Subcutaneous abdominal adipose tissue (tissue), 5 donors: Measurements from ENCODE around the gene ZNF669.
"Not testable (repeated sequence)": the region's sequence is repeated elsewhere in the genome, so short reads cannot be mapped to it uniquely, and the experiment has no call there.

Experiments
- H3K27ac ChIP-seq: one replicate; pipeline ENCODE4 v1.7.0; 2013; ENCODE audit warnings: low read depth, mild to moderate bottlenecking, inconsistent platforms, low read length, moderate library complexity
- H3K27me3 ChIP-seq, 5 donors: one replicate each; pipeline ENCODE4 v1.7.0; 2013; ENCODE audit warnings: low read length in 5 of 5, inconsistent platforms in 1 of 5; ENCODE audit not compliant: control insufficient read depth in 5 of 5, insufficient read depth in 4 of 5
- H3K36me3 ChIP-seq, 5 donors: one replicate each; pipeline ENCODE4 v1.7.0; 2013; ENCODE audit warnings: low read length in 5 of 5; ENCODE audit not compliant: control insufficient read depth in 5 of 5, insufficient read depth in 5 of 5
- H3K4me1 ChIP-seq, 5 donors: one replicate each; pipeline ENCODE4 v1.7.0; 2013; ENCODE audit warnings: low read length in 5 of 5, mild to moderate bottlenecking in 3 of 5, moderate library complexity in 1 of 5; ENCODE audit not compliant: control insufficient read depth in 5 of 5, insufficient read depth in 5 of 5
- H3K4me3 ChIP-seq, 5 donors: one replicate each; pipeline ENCODE4 v1.7.0; 2013; ENCODE audit warnings: low read length in 5 of 5, low read depth in 1 of 5
- H3K9ac ChIP-seq, 5 donors: one replicate each; pipeline ENCODE4 v1.7.0; 2013; ENCODE audit warnings: low read length in 5 of 5, mild to moderate bottlenecking in 4 of 5, moderate library complexity in 3 of 5
- H3K9me3 ChIP-seq, 5 donors: one replicate each; pipeline ENCODE4 v1.7.0; 2013; ENCODE audit warnings: low read length in 5 of 5; ENCODE audit not compliant: control insufficient read depth in 5 of 5
- donor health status: healthy.
- donor health status: healthy.
- donor health status: healthy.
- donor health status: healthy.
- donor health status: healthy.

The ZNF669 gene

GRCh38 chr1:247103859-247104591 lies at the start of gene ZNF669:
TSS of gene ZNF669 (minus strand) at chr1:247104356. CDS start at chr1:247104199, 157 bp downstream.
- Histone ChIP-seq H3K4me1 (peaks cover 0 to 22% (median 20%) of the 10 kb centered on the region in 5 donors), H3K9ac (peak within 1 kb of the TSS; percentile 56 to 95 (median 88)), H3K4me3 (peak within 1 kb of the TSS; percentile 83 to 98 (median 97)), H3K27ac (peak within 1 kb of the TSS; percentile 74), H3K9me3 (peaks cover 5 to 24% (median 15%) of the 10 kb centered on the region in 5 donors), H3K27me3 (no peaks in the 10 kb centered on the region), H3K36me3 (peaks cover 18 to 20% (median 20%) of the 10 kb centered on the region in 5 donors)

- Histone ChIP-seq H3K27me3 (no peaks in the 10 kb centered on the region), H3K9me3 (peaks cover 16 to 70% (median 51%) of the 10 kb centered on the region in 5 donors), H3K4me1 (no peaks in the 10 kb centered on the region), H3K27ac (no peak overlapping the region), H3K4me3 (peak overlapping the region in 3 of 5 donors; percentile 1 to 37 (median 22)), H3K36me3 (peaks cover 0 to 19% (median 6%) of the 10 kb centered on the region in 5 donors), H3K9ac (no peak overlapping the region)
Observed at GRCh38 chr1:247147781-247148180, 43.6 kb upstream of the ZNF669 start.

GRCh38 chr1:247147120-247147519 lies 43.0 kb upstream of the ZNF669 start:
- H3K9me3 ChIP-seq: peaks cover 16 to 66% (median 48%) of the 10 kb centered on the region in 5 donors
- not testable (repeated sequence) for H3K27me3 ChIP-seq, H3K9ac ChIP-seq, H3K27ac ChIP-seq, H3K4me1 ChIP-seq
- H3K4me3 ChIP-seq: peak overlapping the region in 2 of 5 donors; percentile 22 to 37
- peaks cover 0 to 15% (median 5%) of the 10 kb centered on the region in 5 donors for H3K36me3 ChIP-seq

GRCh38 chr1:247146671-247147070 lies 42.5 kb upstream of the ZNF669 start:
- Histone ChIP-seq H3K27ac (no peak overlapping the region), H3K9me3 (peaks cover 16 to 70% (median 52%) of the 10 kb centered on the region in 5 donors), H3K36me3 (peaks cover 0 to 15% (median 8%) of the 10 kb centered on the region in 5 donors), H3K9ac (no peak overlapping the region), H3K4me1 (no peaks in the 10 kb centered on the region), H3K4me3 (peak overlapping the region in 1 of 5 donors; percentile 7), H3K27me3 (no peaks in the 10 kb centered on the region)

- Histone ChIP-seq H3K4me3 (no peak overlapping the region), H3K9me3 (peaks cover 20 to 80% (median 62%) of the 10 kb centered on the region in 5 donors)
Observed at GRCh38 chr1:247145279-247145678, 41.1 kb upstream of the ZNF669 start.

GRCh38 chr1:247139557-247139956 lies 35.4 kb upstream of the ZNF669 start:
- Histone ChIP-seq H3K4me3 (peak overlapping the region in 1 of 5 donors; percentile 7), H3K9me3 (peaks cover 15 to 84% (median 74%) of the 10 kb centered on the region in 5 donors)
- H3K36me3 ChIP-seq, H3K27me3 ChIP-seq, H3K9ac ChIP-seq, H3K27ac ChIP-seq, H3K4me1 ChIP-seq: not testable (repeated sequence)

More at GRCh38 chr1:247145279-247145678, 41.1 kb upstream of the ZNF669 start:
- H3K4me1 ChIP-seq: no peaks in the 10 kb centered on the region
- no peak overlapping the region for H3K9ac ChIP-seq
- no peak overlapping the region for H3K27ac ChIP-seq
- peaks cover 0 to 15% (median 9%) of the 10 kb centered on the region in 5 donors for H3K36me3 ChIP-seq
- H3K27me3 ChIP-seq: no peaks in the 10 kb centered on the region

- Histone ChIP-seq H3K4me3 (peak overlapping the region in 2 of 5 donors; percentile 18 to 29), H3K36me3 (peaks cover 0 to 10% (median 0%) of the 10 kb centered on the region in 5 donors), H3K9me3 (peaks cover 2 to 38% (median 30%) of the 10 kb centered on the region in 5 donors), H3K4me1 (peaks cover 0 to 6% (median 0%) of the 10 kb centered on the region in 5 donors), H3K27me3 (no peaks in the 10 kb centered on the region), H3K9ac (no peak overlapping the region), H3K27ac (no peak overlapping the region)
Observed at GRCh38 chr1:247131236-247131635, 27.1 kb upstream of the ZNF669 start.

- not testable (repeated sequence) for H3K4me1 ChIP-seq, H3K27ac ChIP-seq, H3K27me3 ChIP-seq
- Histone ChIP-seq H3K36me3 (peaks cover 0 to 10% (median 0%) of the 10 kb centered on the region in 5 donors), H3K9ac (peak overlapping the region in 1 of 5 donors; percentile 30), H3K4me3 (peak overlapping the region in 3 of 5 donors; percentile 14 to 30 (median 29)), H3K9me3 (peaks cover 0 to 20% (median 16%) of the 10 kb centered on the region in 5 donors)
Observed at GRCh38 chr1:247127519-247128282, 23.5 kb upstream of the ZNF669 start.

GRCh38 chr1:247126601-247127000 lies 22.4 kb upstream of the ZNF669 start:
- H3K9me3 ChIP-seq: peaks cover 0 to 16% (median 7%) of the 10 kb centered on the region in 5 donors
- not testable (repeated sequence) for H3K9ac ChIP-seq, H3K4me3 ChIP-seq, H3K4me1 ChIP-seq, H3K27me3 ChIP-seq, H3K27ac ChIP-seq, H3K36me3 ChIP-seq

GRCh38 chr1:247126166-247126565 lies 22.0 kb upstream of the ZNF669 start:
- peaks cover 0 to 12% (median 3%) of the 10 kb centered on the region in 5 donors for H3K9me3 ChIP-seq
- H3K27ac ChIP-seq, H3K4me3 ChIP-seq, H3K4me1 ChIP-seq, H3K36me3 ChIP-seq, H3K9ac ChIP-seq, H3K27me3 ChIP-seq: not testable (repeated sequence)
